NB4 (cell line): ENCODE data around the gene MYOM1.

Source experiments
- DNase-seq: peaks from one replicate; pipeline ENCODE4 v3.0.0; 2010; ENCODE audit warnings: low read depth
- H3K4me3 ChIP-seq: one replicate; pipeline ENCODE4 v1.5.1; 2011; ENCODE audit warnings: mild to moderate bottlenecking, low read depth, low read length, moderate library complexity
- CTCF ChIP-seq: IDR thresholded peaks from one replicate; pipeline ENCODE4 v1.5.1; 2012; ENCODE audit warnings: low read depth, low read length
- MAX ChIP-seq: IDR thresholded peaks from 2 replicates; pipeline ENCODE4 v1.6.1; 2011; ENCODE audit warnings: low read depth, low read length
- MYC ChIP-seq: IDR thresholded peaks from 2 replicates; pipeline ENCODE4 v1.6.1; 2011; ENCODE audit warnings: low read depth, low read length
- POLR2A ChIP-seq: IDR thresholded peaks from 2 replicates; pipeline ENCODE4 v1.6.1; 2011; ENCODE audit warnings: mild to moderate bottlenecking; ENCODE audit not compliant: insufficient read length; ENCODE audit errors: extremely low read depth

Gene MYOM1

DNA sequence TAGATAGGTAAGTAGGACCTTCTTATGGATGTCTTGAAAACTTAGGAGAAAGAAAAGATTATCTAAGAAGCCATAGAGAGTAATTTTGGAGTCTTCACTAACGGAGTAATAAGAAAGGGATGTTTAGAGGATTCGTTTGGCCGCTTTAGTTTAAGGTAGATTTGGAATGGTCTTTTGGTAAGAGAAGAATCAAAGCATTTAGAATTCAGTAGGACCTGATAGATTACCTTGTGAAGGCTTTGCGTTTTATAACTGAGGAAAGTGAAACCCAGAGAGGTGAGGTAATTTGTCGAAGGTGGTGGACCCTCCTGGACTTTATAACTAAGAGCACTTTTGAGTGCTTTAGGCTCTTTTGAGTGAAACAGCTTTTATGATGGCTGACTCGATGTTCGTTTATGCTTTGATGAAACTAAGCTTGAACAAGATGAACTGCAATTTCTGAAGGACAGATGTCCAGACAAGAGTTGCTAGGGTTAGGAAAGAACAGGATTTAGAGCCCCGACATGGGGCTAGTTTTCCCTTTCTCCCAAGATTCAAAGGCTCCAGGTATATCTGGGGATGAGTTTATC lies 43.4 kb upstream of the MYOM1 start:
- H3K4me3 ChIP-seq = peak overlapping the region; percentile 99
- DNase-seq = no peak
- TF ChIP-seq POLR2A (no peak), MYC (no peak), CTCF (no peak), MAX (no peak)

- peak overlapping the region; percentile 99 for H3K4me3 ChIP-seq
- DNase-seq = peak; percentile 38
- TF ChIP-seq POLR2A = no peak
- TF ChIP-seq CTCF = no peak
- no peak for TF ChIP-seq MAX
- no peak for TF ChIP-seq MYC
Observed at GRCh38 chr18:3262234-3263131, 42.7 kb upstream of the MYOM1 start.

DNA sequence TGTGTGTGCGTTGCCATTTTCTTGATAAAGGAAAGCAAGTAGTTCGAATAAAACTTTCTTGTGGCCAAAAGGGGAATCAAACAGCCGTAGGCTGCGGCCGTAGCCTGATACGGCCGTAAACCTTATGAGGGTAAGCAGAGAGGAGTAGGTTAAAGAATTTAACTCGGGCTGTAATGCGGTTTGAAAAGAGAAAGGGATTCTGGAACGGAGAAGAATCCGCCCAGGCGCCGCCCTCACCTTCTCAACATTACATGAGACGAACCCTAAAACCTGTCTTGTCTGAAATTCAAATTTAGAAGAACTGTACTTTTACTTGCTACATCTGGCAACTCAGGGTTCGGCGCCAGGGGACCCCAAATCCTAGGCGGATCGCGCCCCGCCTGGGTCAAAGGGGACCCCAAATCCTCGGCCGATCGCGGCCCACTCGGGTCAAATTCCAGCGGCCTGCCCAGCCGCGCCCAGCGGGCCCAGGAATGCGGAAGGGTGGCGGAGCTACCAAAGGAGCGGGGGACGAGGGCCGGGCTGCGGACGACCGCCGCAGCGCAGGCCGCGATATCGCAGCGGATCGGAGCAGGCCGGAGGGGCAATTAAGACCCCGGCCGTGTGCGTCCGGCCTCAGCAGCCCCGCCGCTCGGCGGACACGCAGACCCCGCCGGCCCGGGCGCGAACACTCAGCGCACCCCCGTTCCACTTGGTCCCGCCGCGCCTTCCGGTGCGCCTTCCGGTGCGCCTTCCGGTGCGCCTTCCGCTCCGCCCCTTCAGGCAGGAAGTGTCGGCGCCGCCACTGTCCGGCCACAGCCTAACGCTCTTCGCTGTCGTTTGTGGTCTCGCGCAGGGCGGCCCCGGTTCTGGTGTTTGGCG lies 41.8 kb upstream of the MYOM1 start, which contains the start of gene MYL12B:
MYL12B (plus strand) TSS at position 761 of the 861 bp plus-strand sequence. CDS start 10,766 bp downstream, outside the sequence.
- peak within 1 kb of the TSS; percentile 99 for H3K4me3 ChIP-seq
- TF ChIP-seq MAX (no peak), MYC (0 out of 2 replicates have a peak, but pooled peaks have one; percentile 24), POLR2A (peak; percentile 54), CTCF (no peak)
- peak; percentile 91 for DNase-seq

DNA sequence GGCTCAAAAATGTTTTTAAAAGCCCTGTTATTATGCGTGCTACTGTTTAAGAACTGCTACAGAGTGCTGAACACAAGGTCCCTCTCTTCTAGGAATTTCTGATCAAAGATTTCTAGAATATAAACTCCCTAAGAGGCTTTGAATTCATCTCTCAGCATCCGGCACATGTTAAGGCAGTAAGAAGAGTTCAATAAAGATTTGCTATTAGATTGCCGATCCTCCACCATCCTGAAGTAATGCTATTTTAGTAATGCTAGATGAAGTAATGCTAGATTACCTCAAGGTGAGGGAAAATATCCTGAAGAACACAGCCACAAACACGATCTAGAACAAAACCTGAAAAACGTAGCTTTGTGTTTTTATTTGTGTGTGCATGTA lies 41.2 kb upstream of the MYOM1 start:
- no peak for DNase-seq
- H3K4me3 ChIP-seq = peak overlapping the region; percentile 99
- TF ChIP-seq POLR2A = no peak
- TF ChIP-seq MYC = no peak
- TF ChIP-seq CTCF = no peak
- no peak for TF ChIP-seq MAX

DNA sequence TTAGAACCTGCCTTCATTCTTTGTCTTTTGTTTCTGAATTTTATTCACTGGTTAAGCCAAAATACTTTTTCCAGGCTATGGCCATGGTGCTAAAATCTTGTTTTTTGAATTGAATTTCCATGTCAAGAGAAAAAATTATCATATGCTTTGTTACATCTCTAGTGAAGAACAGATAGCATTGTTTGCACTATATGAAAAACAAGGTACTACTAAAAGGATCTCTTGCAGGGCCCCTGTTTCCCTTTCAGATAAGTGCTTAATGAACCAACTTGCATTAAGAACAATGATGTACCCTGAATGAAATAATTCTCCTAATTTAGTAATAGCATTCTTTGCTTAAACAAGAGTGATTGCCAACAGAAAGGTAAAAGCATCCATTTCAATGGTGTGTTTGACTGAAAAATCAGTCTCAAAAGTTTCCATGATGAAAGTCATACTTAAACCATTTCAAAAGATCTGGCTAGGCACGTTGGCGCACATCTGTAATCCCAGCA lies 37.9 kb upstream of the MYOM1 start:
- H3K4me3 ChIP-seq = no peak overlapping the region
- TF ChIP-seq POLR2A (no peak), MYC (no peak), MAX (no peak), CTCF (no peak)
- no peak for DNase-seq
